Measurements from ENCODE around the gene ADGB.
A peak's percentile ranks its signal among the peaks of the same experiment; 100 is the strongest.

The ADGB gene

GRCh38 chr6:146634022-146634421 lies 35.2 kb downstream of the ADGB start:
- DNase-seq (ENCODE audit: low read depth, low spot score) = no peak

DNA sequence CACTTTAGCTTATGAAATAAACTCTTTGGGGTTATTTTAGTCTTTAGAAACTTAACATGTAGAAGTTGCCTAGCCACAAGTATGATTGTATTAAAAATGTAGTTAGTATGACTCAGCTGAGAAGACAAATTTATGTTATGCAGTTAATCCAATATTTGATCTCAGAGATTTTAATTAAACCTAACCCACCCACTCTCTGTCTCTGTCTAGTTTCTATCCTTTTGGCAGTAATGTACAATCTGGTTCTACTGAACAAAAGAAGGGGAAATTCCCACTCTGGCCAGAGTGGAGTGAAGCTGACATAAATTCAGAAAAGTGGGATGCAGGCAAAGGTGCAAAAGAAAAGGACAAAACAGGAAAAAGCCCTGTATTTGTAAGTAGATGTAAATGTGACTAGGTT lies 36.4 kb downstream of the ADGB start:
- no peak for DNase-seq (ENCODE audit: low read depth, low spot score)

DNA sequence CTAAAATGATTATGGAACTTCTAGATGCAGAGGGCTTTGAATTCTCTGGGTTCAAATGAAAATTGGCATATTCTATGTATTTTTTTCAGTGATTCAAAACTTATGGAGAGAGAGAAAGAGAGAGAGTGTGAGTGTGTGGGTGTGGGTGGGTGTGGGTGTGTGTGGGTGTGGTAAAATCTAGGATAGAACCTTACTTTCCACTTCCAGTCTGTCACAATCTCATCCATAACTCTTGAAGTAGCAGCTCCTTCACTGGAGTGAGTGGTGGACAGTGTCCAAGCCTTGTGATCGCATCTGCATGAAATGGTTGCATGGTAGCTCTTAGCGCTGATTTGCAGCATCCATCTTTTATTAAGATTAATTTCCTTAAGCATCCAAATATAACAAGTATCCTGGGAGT lies 37.7 kb downstream of the ADGB start:
- DNase-seq (ENCODE audit: low read depth, low spot score) = no peak

DNA sequence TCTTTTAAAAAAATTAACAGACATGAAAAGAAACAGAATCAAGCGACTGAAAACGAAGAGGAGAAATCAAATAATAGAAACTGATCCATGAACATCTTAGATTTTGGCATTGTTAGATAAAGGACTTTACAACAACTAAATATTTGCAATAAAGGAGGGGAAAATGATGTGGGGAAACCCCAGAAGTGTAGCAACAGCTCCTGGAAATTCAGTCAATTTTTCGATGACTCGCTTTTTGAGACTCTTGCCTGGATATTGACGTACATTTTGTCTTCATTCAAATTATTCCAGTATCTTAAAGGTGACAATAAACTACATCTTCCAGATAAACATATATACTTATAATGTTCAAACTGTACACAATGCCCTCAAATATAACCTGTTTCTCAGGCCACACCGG lies 44.1 kb downstream of the ADGB start:
- no peak for DNase-seq (ENCODE audit: low read depth, low spot score)

DNA sequence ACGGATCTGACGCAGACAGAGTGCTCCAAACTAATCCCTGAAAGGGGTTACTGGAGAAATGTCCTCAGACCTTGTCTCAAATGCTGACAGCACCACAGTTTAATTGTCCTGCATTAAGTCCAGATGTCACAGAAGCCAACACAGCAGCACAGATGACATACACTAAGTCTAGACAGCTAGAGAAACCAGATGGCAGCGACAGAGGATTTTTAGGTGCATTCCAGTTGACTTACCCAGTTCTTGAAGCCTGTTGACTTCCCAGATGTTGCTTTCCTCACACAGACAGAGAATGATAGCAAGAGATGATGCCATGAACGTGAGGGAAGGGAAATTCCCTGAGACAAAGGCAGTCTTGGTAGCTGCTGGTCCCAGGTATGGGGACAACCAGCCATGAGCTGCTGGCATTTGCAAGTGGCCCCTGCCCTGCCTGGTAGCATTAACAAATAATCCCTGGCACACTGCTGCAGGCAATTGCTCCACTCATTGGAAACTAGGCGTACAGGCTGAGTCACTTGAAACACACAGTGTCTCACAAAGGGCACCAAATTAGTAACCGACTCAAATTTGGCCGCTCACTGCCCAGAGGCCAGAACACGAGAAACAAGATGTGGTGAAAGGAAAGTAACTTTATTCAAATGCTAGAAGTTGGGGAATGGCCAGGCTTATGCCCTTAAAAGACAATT lies 52.2 kb downstream of the ADGB start:
- no peak for DNase-seq (ENCODE audit: low read depth, low spot score)

DNA sequence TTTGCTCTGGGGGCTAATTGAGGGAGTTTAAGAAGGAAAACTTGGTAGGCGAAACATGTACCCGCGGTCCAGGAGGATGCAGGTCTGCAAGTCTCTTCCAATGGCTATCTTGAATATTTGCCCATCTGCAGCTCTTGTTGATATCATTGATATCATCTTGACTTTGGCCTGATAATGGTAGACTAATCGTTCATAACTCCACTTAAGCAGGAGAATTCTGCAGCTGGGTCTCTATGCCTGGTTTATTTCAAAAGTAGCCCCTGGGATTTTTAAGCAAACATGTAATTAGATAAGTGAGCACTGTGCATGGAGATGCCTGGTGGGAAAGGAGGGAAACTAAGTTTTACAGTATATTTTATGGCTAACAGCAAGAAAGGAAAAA lies 52.7 kb downstream of the ADGB start:
- DNase-seq (ENCODE audit: low read depth, low spot score) = no peak

- DNase-seq (ENCODE audit: low read depth, low spot score) = no peak
These were observed 58.7 kb downstream of the ADGB start for GRCh38 chr6:146657432-146657831.

DNA sequence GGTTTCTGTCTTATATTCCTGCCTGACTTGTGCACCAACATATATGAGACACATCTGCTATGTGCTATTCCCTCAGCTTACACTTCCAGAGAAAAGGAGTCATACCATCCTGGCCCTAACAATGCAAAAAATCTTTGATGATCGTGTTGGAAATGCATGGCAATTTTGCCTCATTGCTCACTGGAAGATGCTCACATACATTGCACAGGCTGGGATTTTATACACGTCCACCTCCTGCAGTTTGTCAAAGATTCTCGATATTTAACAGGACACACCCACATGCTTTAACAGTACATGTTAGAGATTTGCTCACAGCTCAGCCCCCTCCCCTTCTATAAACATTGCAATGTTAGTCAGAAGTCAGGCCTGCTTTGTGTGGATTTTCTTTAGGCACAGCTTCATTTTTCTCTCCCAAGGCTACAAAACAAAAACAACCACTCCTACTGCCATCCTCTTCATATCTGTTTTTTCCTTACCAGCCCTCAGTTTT lies 66.1 kb downstream of the ADGB start:
- DNase-seq (ENCODE audit: low read depth, low spot score) = no peak

DNA sequence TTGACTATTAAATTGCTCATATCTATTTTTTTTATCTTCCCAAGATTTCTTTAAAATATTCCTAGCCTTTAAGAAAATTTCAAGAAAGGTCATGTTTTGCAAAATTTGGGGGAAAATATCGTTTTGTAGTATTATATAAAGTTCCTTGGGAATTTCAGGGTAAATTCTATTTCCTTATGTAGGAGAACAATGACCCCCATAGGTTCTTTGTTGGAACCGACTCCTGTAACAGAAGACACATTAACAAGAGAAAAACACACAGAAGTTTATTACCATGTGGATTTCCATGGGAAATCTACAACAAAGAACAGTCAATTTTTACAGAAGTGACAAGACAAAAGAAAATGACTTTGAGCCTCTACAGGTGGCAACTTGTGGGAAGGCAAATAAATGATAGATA lies 68.1 kb downstream of the ADGB start:
- DNase-seq (ENCODE audit: low read depth, low spot score) = no peak

DNA sequence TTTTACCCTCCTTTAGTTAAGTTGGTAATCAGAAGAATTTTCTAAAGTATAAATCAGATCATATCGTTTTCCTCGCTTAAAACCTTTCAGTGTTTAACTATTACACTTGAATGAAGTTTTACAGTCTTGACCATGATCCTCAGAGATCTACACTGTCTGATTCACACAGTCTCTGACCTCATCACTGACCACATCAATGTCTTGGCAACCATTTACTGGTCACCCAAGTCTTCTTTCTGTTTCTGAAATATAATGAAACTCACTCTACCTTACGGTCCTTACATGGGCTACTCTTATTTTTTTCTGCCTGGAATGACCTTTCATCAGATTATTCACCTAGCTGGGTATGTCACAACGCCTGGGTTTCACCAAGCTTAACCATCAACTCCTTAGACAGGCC lies 71.4 kb downstream of the ADGB start:
- no peak for DNase-seq (ENCODE audit: low read depth, low spot score)

GRCh38 chr6:146673069-146673468 lies 74.3 kb downstream of the ADGB start:
- no peak for DNase-seq (ENCODE audit: low read depth, low spot score)

DNA sequence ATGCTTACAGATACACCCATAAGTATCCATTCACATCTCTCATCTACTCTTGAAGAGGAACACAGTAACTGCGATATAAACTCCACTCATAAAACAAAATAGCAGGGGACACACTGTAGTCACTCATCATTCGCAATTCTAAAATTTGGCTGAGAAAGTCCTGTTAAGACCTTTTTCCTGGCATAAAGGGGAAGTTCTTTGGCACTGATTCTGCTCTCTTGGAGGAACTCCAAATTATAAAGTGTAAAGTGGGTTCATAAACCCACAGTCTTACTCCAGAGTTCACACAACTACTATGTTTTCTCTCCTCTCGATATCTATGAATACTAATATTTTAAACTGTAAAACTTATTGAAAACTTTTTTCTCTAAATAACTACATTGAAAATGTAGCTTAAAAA lies 80.6 kb downstream of the ADGB start:
- no peak for DNase-seq (ENCODE audit: low read depth, low spot score)

DNA sequence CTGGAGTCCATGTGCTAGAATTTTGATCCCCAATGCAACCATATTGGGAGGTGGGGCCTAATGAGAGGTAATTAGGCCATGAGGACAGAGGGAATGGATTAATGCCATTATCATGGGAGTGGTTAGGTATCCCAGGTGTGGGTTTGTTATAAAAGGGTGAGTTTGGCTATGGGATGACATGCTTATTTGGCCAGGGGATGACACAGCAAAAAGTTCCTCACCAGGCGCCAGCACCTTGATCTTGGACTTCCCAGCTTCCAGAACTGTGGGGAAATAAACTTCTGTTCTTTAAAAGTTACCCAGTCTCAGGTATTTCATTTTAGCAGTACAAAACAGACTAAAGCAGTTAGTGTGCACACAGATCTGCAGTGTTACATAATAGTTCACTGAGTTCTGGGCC lies 84.1 kb downstream of the ADGB start:
- DNase-seq (ENCODE audit: low read depth, low spot score) = no peak

DNA sequence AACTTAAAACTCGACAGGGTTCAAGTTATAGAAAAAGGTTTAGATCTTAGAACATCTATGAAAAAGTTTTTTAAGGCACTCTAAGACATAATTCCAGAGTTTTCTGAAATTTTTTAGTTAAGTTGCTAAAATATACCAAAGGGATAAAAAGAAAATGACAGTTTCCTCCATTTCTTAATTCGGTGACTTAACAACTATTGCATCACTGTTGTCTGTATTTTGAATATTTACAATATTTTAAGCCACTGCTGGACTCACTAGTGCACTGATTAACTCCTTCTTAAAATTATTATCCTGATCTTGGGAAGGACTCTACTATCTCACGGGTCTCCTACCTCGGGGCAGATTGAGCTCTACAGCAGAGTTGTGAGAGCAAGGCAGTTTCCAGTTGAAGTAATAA lies 91.0 kb downstream of the ADGB start:
- DNase-seq (ENCODE audit: low read depth, low spot score) = no peak

DNA sequence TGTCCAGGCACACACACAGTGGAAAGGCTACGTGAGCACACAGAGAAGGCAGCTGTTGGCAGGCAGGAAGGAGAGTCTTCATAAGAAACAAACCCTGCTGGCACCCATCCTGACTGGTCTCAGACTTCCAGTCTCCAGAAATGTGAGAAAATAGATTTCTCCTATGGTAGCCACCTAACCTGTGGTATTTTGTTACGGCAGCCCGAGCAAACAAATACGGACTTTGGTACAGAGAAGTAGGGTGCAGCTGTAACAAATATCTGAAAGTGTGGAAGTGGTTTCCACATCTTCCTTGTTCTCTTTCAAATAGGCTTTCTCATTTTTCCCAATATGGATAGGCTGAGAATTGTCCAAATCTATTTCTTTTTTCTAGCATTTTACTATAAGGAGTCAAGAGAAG lies 94.6 kb downstream of the ADGB start:
- no peak for DNase-seq (ENCODE audit: low read depth, low spot score)

DNA sequence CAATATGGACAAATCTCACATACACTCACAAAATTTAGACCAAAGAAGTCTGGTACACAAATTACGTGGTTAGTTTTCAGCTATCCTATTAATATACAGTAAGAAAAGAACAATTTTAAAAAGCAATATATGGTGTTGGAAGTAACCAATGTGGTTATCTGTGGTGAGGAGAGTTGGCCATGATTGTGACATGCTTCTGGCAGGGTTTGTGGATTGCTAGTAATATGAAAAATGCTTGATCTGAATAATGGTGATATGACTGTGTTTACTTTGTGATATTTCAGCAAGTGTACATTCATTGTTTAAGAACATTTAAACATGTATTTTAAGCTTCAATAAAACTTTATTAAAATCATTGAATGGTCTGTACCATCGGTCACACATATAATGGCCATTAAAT lies 99.1 kb downstream of the ADGB start:
- no peak for DNase-seq (ENCODE audit: low read depth, low spot score)

- peak; percentile 20 for DNase-seq (ENCODE audit: low read depth, low spot score)
These were observed 101.4 kb downstream of the ADGB start for GRCh38 chr6:146700078-146700686.

DNA sequence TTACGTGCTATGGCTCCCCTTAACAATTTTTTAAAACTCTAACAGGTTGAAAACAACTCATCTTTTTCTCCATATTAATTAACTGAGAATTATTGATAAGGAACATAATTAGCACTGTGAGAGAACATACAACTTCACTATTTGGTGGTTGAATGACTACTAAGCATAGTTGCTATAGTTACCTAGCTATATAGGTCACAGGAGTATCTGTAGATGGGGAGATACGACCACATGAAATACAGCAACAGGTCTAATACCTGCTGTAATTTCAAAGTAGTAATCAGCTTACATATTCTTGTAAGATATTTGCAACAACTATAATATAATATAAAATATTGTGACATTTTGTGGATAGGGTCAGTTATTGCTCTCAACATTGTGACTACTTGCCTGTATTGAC lies 102.9 kb downstream of the ADGB start:
- no peak for DNase-seq (ENCODE audit: low read depth, low spot score)

DNA sequence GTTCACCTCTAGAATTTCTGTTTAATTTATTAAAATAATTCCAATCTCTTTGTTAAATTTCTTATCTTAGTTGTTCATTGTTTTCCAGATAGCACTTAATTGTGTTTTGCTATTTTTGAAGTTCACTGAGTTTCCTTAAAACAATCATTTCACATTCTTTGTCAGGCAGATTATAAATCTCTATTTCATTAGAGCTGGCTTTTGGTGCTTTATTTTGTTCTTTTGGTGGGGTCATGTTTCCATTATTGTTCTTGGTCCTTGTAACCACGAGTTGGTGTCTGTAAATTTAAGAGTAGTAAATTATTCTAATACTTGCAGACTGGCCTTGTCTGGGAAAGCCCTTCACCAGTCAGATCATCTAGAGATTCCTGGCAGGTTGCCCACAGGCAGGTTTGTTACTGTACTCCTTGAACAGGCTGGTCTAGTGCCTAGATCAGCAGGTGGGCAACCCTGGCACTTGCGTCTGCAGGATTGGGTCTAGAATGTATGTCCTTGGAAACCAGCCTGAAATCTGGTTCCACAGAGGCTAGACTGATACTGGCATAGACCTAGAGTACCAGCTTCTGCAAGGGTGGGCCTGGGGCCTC lies 110.4 kb downstream of the ADGB start:
- no peak for DNase-seq (ENCODE audit: low read depth, low spot score)

- no peak for DNase-seq (ENCODE audit: low read depth, low spot score)
These were observed 120.6 kb downstream of the ADGB start for GRCh38 chr6:146719387-146719786.

DNA sequence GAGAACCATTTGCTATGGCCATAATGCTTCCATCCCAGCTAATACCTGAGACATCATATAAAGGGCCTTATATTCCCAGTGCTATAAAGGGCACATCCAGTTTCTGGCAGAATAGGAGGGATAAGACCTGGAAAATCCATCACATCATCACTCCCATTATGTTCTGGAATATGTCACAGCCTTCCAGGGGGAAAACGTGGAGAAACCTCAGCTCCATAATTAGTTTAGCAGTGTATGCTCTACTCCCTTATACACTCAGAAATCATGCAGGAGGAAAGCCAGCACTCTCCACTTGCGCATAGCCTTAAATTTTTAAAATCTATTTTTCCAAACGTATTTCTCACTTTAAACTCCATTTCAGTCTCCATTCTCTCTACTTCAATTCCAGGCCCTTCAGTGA lies 140.9 kb downstream of the ADGB start:
- no peak for DNase-seq (ENCODE audit: low read depth, low spot score)

DNA sequence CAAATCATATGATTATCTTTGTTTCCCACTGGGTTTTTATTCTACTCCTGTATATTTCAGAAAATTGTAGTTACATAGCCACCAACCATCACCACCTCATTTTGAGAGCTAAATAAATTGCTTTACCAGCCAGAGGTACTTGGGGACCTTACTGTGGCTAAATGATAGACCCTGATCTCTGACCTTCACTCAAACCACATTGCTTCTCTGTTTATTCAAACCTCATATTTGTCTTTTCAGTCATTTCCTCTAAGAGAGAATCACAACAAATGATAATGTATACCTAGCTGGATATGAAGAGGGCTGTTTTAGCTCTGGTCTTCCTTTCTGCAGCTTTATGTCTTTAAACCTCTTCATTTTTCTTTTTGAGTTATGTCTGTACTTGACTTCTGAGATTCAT lies 142.8 kb downstream of the ADGB start:
- no peak for DNase-seq (ENCODE audit: low read depth, low spot score)

- DNase-seq (ENCODE audit: low read depth, low spot score) = no peak
These were observed 154.5 kb downstream of the ADGB start for GRCh38 chr6:146753306-146753705.

All from iPS DF 19.7 (cell line).